Measurements from ENCODE around the gene MTF1.

DNA sequence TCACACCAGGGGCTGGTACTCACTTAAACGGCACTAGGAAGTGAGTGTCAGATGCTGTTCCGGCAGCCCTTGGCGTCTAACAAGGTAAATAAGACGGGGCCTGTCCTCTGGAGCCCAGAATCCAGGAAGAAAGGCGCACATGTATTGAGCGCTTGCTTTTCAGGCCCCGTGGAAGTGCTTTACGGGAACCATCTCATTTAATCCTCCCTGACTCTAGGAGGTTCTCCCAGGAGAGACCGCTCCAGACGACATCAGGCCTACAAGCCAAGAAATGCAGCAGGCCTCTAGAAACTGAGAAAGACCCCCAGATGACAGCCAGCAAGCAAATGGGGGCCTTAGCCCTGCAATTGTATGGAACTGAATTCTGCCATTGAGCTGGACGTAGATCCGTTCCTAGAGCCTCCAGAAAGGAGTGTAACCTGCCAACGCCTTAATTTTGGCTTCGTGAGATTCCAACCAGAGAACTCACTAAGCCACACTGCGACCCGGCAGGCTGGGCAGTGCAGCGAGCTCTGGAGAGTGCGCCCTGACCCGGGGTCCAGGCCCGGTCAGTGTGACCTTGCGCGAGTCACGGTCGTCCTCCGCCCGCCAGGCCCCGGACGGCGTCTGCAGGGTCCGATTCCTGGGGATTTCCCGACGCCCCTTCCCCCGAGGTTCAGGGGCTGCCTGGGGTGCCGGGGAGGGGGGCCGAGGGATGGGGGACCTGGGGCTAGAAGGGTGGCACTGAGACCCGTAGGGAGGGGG is 66.3 kb downstream of the MTF1 start:
- TF ChIP-seq POLR2A (IDR thresholded peaks at IDR 0.05; ENCODE audit: low read depth, low read length) (no peak), POLR2AphosphoS5 (IDR thresholded peaks at IDR 0.05; ENCODE audit: low read depth, low read length) (no peak), TAF1 (IDR thresholded peaks at IDR 0.05; ENCODE audit: borderline replicate concordance, low read depth, low read length) (no peak)

Measured in GM12892 (cell line).